ENCODE results near the gene C5orf15.
"Not testable (repeated sequence)": the region's sequence is repeated elsewhere in the genome, so short reads cannot be mapped to it uniquely, and the experiment has no call there.

C5orf15 gene

GRCh38 chr5:133959643-133960042 is 8.8 kb downstream of the C5orf15 start:
- no peak for DNase-seq

- no peak for DNase-seq
These were observed 10.8 kb downstream of the C5orf15 start for GRCh38 chr5:133957591-133957990.

DNA sequence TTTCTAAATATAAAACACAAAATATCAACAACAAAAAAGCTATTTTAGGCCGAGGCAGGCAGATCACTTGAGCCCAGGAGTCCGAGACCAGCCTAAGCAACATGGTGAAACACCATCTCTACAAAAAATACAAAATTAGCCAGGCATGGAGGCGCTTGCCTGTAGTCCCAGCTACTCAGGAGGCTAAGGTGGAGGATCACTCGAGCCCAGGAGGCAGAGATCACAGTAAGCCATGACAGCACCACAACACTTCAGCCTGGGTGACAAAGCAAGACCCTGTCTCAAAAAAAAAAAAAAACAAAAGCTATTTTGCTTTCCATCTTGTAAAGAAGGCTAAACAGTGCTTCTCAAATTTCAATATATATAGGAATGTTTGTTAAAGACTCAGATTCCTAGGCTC is 11.3 kb downstream of the C5orf15 start:
- DNase-seq = no peak

GRCh38 chr5:133956196-133956595 is 12.2 kb downstream of the C5orf15 start:
- DNase-seq = not testable (repeated sequence)

GRCh38 chr5:133953568-133954145 is 14.8 kb downstream of the C5orf15 start:
- DNase-seq = no peak

GRCh38 chr5:133952729-133953567 is 15.5 kb downstream of the C5orf15 start:
- DNase-seq = no peak

DNA sequence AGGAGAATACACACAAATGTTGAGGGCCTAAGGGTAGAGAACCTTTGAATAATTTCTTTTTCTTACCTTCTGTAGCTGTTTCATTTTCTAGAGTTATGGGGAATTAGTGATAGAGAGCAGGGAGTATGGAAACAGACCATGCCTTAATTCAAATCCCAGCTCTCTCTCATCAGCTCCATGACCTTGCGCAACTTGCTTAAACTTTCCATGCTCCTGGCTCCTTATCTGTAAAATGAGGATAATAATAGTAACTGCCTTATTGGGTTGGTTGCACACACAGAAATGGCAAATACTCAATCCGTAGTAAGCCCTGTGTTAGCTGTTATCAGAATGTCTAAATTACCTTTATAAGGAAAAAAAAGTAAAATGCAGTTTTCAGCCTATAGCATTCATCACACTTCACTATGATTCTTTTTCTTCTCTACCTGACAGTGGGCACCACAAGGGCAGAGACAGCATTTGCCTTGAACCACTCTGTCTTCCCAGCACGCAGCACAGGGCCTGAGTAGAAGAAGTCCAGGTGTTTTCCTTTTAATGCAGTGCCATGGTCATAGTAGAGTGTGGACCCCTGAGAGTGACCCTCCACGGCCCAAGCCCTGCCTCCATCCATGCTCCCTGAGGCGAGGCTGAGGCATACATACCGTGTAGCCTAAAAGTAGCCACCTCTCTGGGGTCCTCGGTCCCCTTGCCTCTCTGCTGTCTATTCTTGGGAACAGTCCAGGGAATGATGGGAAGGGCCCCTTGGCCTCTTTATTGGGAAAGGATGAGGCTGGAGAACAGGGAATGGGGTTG is 17.4 kb downstream of the C5orf15 start:
- DNase-seq = no peak

DNA sequence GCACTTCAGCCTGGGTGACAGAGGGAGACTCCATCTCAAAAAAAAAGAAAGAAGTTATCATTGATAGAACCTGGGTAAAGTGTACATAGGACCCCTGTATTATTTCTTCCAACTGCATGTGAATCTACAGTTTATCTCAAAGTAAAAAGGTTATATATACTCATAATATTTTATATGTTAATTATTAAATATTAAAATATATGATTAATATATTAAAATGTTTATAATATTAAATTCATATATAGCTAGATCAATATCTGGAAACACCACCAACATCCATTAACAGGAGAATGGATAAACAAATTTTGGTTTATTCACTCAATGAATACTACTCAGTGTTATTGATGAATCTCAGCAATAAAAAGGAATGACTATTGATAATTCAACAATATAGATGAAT is 19.7 kb downstream of the C5orf15 start:
- DNase-seq = no peak

- no peak for DNase-seq
These were observed 21.0 kb downstream of the C5orf15 start for GRCh38 chr5:133947431-133947841.

DNA sequence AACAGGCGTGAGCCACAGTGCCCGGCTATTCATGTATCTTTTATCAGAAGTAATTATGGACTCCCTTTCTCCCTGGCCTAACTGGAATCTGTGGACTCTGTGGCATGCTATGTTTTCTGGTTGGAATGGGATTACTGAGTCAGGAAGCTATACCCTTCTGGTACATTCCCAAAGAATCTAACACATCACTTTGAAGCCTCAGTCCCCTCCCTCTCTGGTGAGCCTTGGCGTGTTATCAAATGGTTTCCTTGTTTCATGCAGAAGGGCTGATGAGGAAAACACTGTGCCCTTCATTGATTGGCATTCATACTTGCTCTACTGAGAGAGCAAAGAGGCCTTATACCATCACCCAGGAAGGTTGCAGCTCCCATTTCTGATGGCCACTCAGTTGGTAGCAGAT is 22.9 kb downstream of the C5orf15 start:
- no peak for DNase-seq

DNA sequence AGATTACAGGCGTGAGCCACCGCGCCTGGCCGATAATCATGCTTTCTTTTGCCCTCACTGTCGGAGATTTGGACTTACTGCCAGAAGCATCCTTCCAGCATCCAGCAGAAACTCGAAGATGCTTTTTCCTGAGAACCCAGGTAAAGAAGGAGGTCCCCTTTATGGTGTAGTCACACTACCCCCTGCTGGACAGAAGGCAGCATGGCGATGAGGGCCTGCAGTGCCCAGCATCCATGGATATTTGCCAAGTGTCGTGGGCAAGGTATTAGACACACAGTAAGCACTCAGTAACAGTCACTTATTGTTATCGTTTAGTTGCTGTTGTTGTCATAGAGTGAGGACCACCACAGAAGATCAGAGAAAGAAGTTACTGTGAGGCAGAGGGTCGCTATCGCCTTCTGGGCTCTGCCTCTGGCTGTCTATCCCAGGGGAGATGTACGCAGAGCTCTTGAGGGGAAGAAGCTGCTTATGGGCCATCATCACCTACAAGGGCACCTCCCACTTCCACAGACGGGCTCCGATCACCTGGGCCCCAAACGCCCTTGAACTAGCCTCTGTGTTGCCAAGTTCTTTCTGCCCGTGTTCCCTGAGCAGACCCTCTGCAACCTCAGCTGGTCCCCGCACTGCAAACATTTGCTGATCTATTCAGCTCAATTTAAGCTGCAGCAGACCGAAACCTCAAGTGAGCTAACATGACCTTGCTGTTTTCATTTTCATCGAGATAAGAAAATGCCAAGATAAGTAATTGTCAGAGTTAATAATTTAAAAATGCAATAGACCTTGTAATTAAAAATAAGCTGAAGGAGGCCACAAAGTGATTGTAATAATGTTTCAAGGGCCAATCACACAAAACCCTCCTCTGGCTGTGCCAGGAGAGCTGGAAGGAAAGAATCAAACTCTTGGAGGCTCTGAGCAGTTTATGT is 23.9 kb downstream of the C5orf15 start:
- peak; percentile 30 for DNase-seq

DNA sequence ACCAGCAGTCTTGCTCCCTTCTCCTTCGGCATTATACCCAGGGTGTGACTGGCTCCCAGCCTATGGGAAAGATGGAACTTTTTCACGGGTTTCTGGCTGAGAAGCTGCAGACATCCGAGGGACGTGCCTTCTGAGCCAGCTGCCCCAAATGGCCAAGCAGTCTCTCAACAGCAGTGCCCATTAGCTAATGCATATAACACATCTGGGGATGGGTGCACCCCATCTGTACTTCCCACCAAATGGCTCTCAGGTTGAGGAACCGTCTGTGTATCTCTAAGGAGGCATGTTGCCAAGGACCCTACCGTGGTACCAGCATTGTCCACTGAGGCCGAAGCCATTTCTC is 25.0 kb downstream of the C5orf15 start:
- DNase-seq = no peak

DNA sequence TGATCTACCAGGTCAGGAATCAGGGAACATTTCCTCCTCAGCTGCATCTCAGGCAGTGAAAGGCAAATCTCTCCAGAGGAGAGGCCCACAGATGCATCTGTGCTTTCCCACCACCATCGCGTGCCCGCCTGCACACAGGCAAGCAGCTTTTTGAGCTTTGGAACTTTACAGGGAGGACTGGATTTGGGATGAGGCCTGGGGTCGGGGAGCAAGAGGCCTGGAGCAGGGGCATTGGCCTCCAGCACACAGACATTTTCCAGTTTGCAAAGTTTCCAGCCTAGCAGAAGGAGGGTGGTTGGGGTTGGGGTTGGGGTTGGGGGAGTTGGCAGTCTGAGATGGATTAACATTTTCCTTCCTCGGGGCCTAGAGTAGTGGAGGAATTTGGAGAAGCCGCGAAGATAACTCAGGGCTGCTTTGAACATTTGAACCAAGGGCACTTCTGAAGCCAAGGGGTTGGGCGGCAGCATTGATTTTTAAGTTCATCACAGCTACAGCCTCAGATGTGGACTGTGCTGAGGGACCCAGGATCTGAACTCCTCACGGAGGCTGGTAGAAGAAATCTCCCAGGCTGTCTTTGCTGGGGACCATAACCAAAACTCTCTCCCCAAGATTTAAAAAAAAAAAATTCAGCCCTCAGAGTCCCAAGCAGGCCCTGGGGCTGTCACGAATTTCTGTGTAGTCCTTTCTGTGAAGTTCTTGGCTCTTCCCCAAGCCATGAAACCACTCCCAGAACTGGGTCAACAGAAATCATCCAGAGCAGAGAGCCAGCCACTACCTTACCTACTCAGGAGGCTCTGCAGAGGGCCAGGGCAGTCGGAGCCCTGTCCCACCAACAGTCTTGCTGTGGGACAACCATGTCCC is 25.6 kb downstream of the C5orf15 start:
- DNase-seq = no peak

GRCh38 chr5:133941456-133942196 is 26.8 kb downstream of the C5orf15 start:
- no peak for DNase-seq

GRCh38 chr5:133939668-133940067 is 28.8 kb downstream of the C5orf15 start:
- no peak for DNase-seq

DNA sequence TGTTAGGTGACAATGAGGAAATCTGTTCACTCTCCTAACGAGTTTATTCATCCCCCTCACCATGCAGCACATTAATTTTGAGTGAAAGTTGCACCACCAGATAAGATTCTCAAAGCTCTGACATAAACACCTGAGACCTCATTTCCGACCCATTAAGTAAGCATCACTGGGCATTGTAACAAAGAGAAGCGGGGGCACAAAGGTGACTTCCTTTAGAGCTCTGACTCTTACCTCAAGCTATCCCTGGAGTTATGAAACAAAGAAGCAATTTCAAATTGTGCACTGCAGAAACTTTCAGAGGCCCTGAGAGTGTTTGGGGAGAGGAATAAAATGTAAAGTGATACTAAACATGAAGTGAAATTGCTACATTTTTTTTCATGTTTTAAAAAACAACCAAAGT is 29.5 kb downstream of the C5orf15 start:
- no peak for DNase-seq

GRCh38 chr5:133938039-133938821 is 30.2 kb downstream of the C5orf15 start:
- DNase-seq = no peak

DNA sequence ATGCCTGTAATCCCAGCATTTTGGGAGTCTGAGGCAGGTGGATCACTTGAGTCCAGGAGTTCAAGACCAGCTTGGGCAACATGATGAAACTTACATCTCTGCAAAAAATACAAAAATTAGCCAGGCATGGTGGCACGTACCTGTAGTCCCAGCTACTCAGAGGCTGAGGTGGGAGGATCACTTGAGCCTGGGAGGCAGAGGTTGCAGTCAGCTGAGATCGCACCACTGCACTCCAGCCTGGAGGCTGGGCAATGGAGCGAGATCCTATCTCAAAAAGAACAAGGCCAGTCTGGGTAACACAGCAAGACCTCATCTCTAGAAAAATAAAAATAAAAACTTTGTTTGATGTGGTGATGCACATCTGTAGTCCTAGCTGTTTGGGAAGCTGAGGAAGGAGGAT is 30.8 kb downstream of the C5orf15 start:
- not testable (repeated sequence) for DNase-seq

GRCh38 chr5:133936651-133937015 is 31.8 kb downstream of the C5orf15 start:
- DNase-seq = no peak

GRCh38 chr5:133935991-133936650 is 32.3 kb downstream of the C5orf15 start:
- not testable (repeated sequence) for DNase-seq

All from CD4-positive, alpha-beta T cell treated with Interleukin-10 for 1 hour (primary cell).